PC-3 (cell line): Measurements from ENCODE around the gene TCF7. TPM values are rescaled to one million over a fixed set of nuclear protein-coding genes. Genes with fewer than 3 reads are reported as not detected.

Experiments used
- ATAC-seq: fragments of 200-7000 bp; cut with Tn5 transposase; 2 replicates; pipeline ENCODE4 v1.9.1; 2020; ENCODE audit warnings: mild to moderate bottlenecking, moderate library complexity
- BruUV-seq: library from RNA; stranded (reverse); fragments of 400-500 nt; replicated peaks from 2 replicates; lab custom pipeline; 2021; lab: Mats Ljungman, UMichigan
- CTCF ChIA-PET: fragments of 300-600 bp; sonication (Branson Sonifier 250); formaldehyde crosslinking; loops from one replicate; lab custom pipeline; 2022; ENCODE audit warnings: antibody characterized with exemption; lab: Charles Lee
- POLR2A ChIA-PET: fragments of 300-600 bp; sonication (Branson Sonifier 250); formaldehyde crosslinking; loops from one replicate; lab custom pipeline; 2022; ENCODE audit warnings: antibody characterized with exemption; ENCODE audit not compliant: unreplicated experiment; lab: Charles Lee
- DNase-seq: peaks from one replicate; pipeline ENCODE4 v3.0.0-alpha.2; 2015
- H2AFZ ChIP-seq: fragments of 300-600 bp; sonication (generic); 2 replicates; pipeline ENCODE4 v1.6.0; 2016; ENCODE audit warnings: antibody characterized with exemption, low read length
- H3F3A ChIP-seq: fragments of 300-600 bp; sonication (generic); one replicate; pipeline ENCODE4 v1.6.0; 2017; ENCODE audit warnings: antibody characterized with exemption, low read length, control low read depth, mild to moderate bottlenecking; ENCODE audit not compliant: unreplicated experiment
- H3K27ac ChIP-seq: fragments of 300-600 bp; sonication (generic); 2 replicates; pipeline ENCODE4 v1.5.1; 2016; ENCODE audit warnings: mild to moderate bottlenecking, low read length
- H3K27me3 ChIP-seq: fragments of 300-600 bp; sonication (generic); 2 replicates; pipeline ENCODE4 v1.6.1; 2016; ENCODE audit warnings: low read length, mixed read lengths
- H3K36me3 ChIP-seq: fragments of 300-600 bp; sonication (generic); 2 replicates; pipeline ENCODE4 v1.6.1; 2016; ENCODE audit warnings: low read depth, mixed run types, low read length, mixed read lengths
- H3K4me1 ChIP-seq: fragments of 300-600 bp; sonication (generic); 2 replicates; pipeline ENCODE4 v1.5.1; 2016; ENCODE audit warnings: low read length; ENCODE audit not compliant: insufficient read depth
- H3K4me2 ChIP-seq: fragments of 300-600 bp; sonication (generic); 2 replicates; pipeline ENCODE4 v1.6.0; 2016; ENCODE audit warnings: low read length
- H3K4me3 ChIP-seq: fragments of 300-600 bp; sonication (generic); 2 replicates; pipeline ENCODE4 v1.5.1; 2016; ENCODE audit warnings: mild to moderate bottlenecking, low read length, mixed read lengths
- H3K79me2 ChIP-seq: fragments of 300-600 bp; sonication (generic); 2 replicates; pipeline ENCODE4 v1.6.1; 2017; ENCODE audit warnings: low read length, mixed read lengths
- H3K9ac ChIP-seq: fragments of 300-600 bp; sonication (generic); 2 replicates; pipeline ENCODE4 v1.6.0; 2016; ENCODE audit warnings: mild to moderate bottlenecking, low read length
- H3K9me2 ChIP-seq: fragments of 300-600 bp; sonication (generic); replicated peaks from 2 replicates; pipeline ENCODE4 v1.6.1; 2016; ENCODE audit warnings: mixed run types, low read length, mixed read lengths
- H3K9me3 ChIP-seq: fragments of 300-600 bp; sonication (generic); 2 replicates; pipeline ENCODE4 v1.6.1; 2016; ENCODE audit warnings: low read length, mixed read lengths
- H4K20me1 ChIP-seq: fragments of 300-600 bp; sonication (generic); 2 replicates; pipeline ENCODE4 v1.6.1; 2016; ENCODE audit warnings: low read length, mixed read lengths
- CTCF ChIP-seq: fragments of 300-600 bp; sonication (generic); conservative IDR thresholded peaks from 2 replicates; pipeline ENCODE4 v1.5.1; 2017; ENCODE audit warnings: antibody characterized with exemption, low read depth, mild to moderate bottlenecking, low read length
- EZH2 ChIP-seq: fragments of 300-600 bp; sonication (generic); IDR thresholded peaks from one replicate; pipeline ENCODE4 v1.6.1; 2017; ENCODE audit warnings: antibody characterized with exemption, mild to moderate bottlenecking, low read length; ENCODE audit not compliant: unreplicated experiment
- EZH2phosphoT487 ChIP-seq: fragments of 300-600 bp; sonication (generic); IDR thresholded peaks from 2 replicates; pipeline ENCODE4 v1.6.1; 2018; ENCODE audit warnings: mild to moderate bottlenecking, antibody characterized with exemption, low read length, borderline replicate concordance
- intact Hi-C: fragments of 100-400 bp; cut with micrococcal nuclease; formaldehyde crosslinking; loops from 2 replicates; pipeline ENCODE4 v1.9.0; 2023
- total RNA-seq: library from RNA; depleted of rRNA; stranded (reverse); fragments of >200 nt; gene quantifications from 2 replicates; pipeline ENCODE4 v1.2.3, GENCODE V29; 2014

The TCF7 gene
- total RNA-seq, 1 experiment from 2014 or later = 3.9 TPM

GRCh38 chr5:134084022-134084565 is 30.4 kb upstream of the TCF7 start:
- no peak for DNase-seq
- H3K4me1 ChIP-seq = no peaks in the 10 kb centered on the region; the same call in 1 of the 2 replicates
- no peaks in the 10 kb centered on the region for H3K79me2 ChIP-seq
- no peak for ATAC-seq
- H2AFZ ChIP-seq = no peak overlapping the region
- H3K9me2 ChIP-seq = no peaks in the 10 kb centered on the region
- H3K27me3 ChIP-seq = no peaks in the 10 kb centered on the region
- intact Hi-C loops = no loop called here
- no peak for TF ChIP-seq EZH2
- no peak for TF ChIP-seq EZH2phosphoT487
- no peak for TF ChIP-seq CTCF
- H3K36me3 ChIP-seq = no peaks in the 10 kb centered on the region
- no peak overlapping the region for H3K27ac ChIP-seq
- ChIA-PET POLR2A (no interaction called here), CTCF (no interaction called here)
- H3F3A ChIP-seq = no peaks in the 10 kb centered on the region
- H3K9ac ChIP-seq = no peak overlapping the region
- H3K4me2 ChIP-seq = no peak overlapping the region
- no peaks in the 10 kb centered on the region for H4K20me1 ChIP-seq
- H3K4me3 ChIP-seq = no peak overlapping the region
- BruUV-seq = no TSS peak
- no peaks in the 10 kb centered on the region for H3K9me3 ChIP-seq

GRCh38 chr5:134084570-134084969 is 29.9 kb upstream of the TCF7 start:
- no peaks in the 10 kb centered on the region for H3K36me3 ChIP-seq
- no peak overlapping the region for H3K9ac ChIP-seq
- no TSS peak for BruUV-seq
- ATAC-seq = no peak
- no peaks in the 10 kb centered on the region for H3K27me3 ChIP-seq
- TF ChIP-seq EZH2 = no peak
- no peak for TF ChIP-seq EZH2phosphoT487
- TF ChIP-seq CTCF = no peak
- CTCF ChIA-PET = no interaction called here
- H2AFZ ChIP-seq = no peak overlapping the region
- no peaks in the 10 kb centered on the region for H3K9me2 ChIP-seq
- no peaks in the 10 kb centered on the region for H3F3A ChIP-seq
- POLR2A ChIA-PET = no interaction called here
- intact Hi-C loops = no loop called here
- no peak overlapping the region for H3K4me3 ChIP-seq
- no peaks in the 10 kb centered on the region; the same call in 1 of the 2 replicates for H3K4me1 ChIP-seq
- H3K9me3 ChIP-seq = no peaks in the 10 kb centered on the region
- no peak for DNase-seq
- no peak overlapping the region for H3K27ac ChIP-seq
- no peak overlapping the region for H3K4me2 ChIP-seq
- no peaks in the 10 kb centered on the region for H3K79me2 ChIP-seq
- H4K20me1 ChIP-seq = no peaks in the 10 kb centered on the region

GRCh38 chr5:134085411-134085810 is 29.1 kb upstream of the TCF7 start:
- BruUV-seq = no TSS peak
- H3K4me3 ChIP-seq = no peak overlapping the region
- CTCF ChIA-PET = no interaction called here
- H3F3A ChIP-seq = no peaks in the 10 kb centered on the region
- no peak overlapping the region for H2AFZ ChIP-seq
- no peaks in the 10 kb centered on the region for H3K27me3 ChIP-seq
- H3K9me2 ChIP-seq = no peaks in the 10 kb centered on the region
- POLR2A ChIA-PET = no interaction called here
- ATAC-seq (no peak), DNase-seq (no peak)
- no peaks in the 10 kb centered on the region for H3K36me3 ChIP-seq
- no peak for TF ChIP-seq EZH2
- no peak for TF ChIP-seq EZH2phosphoT487
- TF ChIP-seq CTCF = no peak
- no peaks in the 10 kb centered on the region for H3K4me1 ChIP-seq
- no peaks in the 10 kb centered on the region for H3K9me3 ChIP-seq
- no peak overlapping the region for H3K9ac ChIP-seq
- H3K27ac ChIP-seq = no peak overlapping the region
- no peaks in the 10 kb centered on the region for H4K20me1 ChIP-seq
- no peaks in the 10 kb centered on the region for H3K79me2 ChIP-seq
- no peak overlapping the region for H3K4me2 ChIP-seq
- intact Hi-C loops = no loop called here
